Activated CD4-positive, CD25-positive, alpha-beta regulatory T cell treated with anti-CD3 and anti-CD28 coated beads, Interleukin-2, amount 50 U/mL, for 24 hours (primary cell): ENCODE data around the gene ALKAL2.
A peak's percentile ranks its signal among the peaks of the same experiment; 100 is the strongest.
"Not testable (repeated sequence)": the region's sequence is repeated elsewhere in the genome, so short reads cannot be mapped to it uniquely, and the experiment has no call there.

Experiments
- ATAC-seq, 2 donors: fragments of 150-1000 bp; cut with Tn5 transposase; one replicate each; pipeline ENCODE4 v1.10.0; 2021; ENCODE audit warnings: mild to moderate bottlenecking in 1 of 2, moderate library complexity in 1 of 2

The ALKAL2 gene

GRCh38 chr2:287911-288757 is at the start of gene ALKAL2:
Gene ALKAL2, minus strand, starts transcription at chr2:288091. Its CDS starts 256 bp downstream, at chr2:287835.
- ATAC-seq = no peak

GRCh38 chr2:336949-337348 is 49.1 kb upstream of the ALKAL2 start:
- ATAC-seq = not testable (repeated sequence)

GRCh38 chr2:336360-336759 is 48.5 kb upstream of the ALKAL2 start:
- ATAC-seq = no peak

- ATAC-seq = no peak
Observed at GRCh38 chr2:332592-332991, 44.7 kb upstream of the ALKAL2 start.

GRCh38 chr2:328761-329160 is 40.9 kb upstream of the ALKAL2 start:
- ATAC-seq = no peak

GRCh38 chr2:323035-323434 is 35.1 kb upstream of the ALKAL2 start:
- no peak for ATAC-seq

GRCh38 chr2:322326-322725 is 34.4 kb upstream of the ALKAL2 start:
- no peak for ATAC-seq

- no peak for ATAC-seq
Observed at GRCh38 chr2:320561-320960, 32.7 kb upstream of the ALKAL2 start.

GRCh38 chr2:319059-319600 is 31.2 kb upstream of the ALKAL2 start:
- no peak for ATAC-seq

GRCh38 chr2:317501-318424 is 29.9 kb upstream of the ALKAL2 start:
- ATAC-seq = peak; percentile 49 to 70

GRCh38 chr2:316381-316780 is 28.5 kb upstream of the ALKAL2 start:
- no peak for ATAC-seq

GRCh38 chr2:315925-316324 is 28.0 kb upstream of the ALKAL2 start:
- ATAC-seq = not testable (repeated sequence)

GRCh38 chr2:314561-315336 is 26.9 kb upstream of the ALKAL2 start:
- ATAC-seq = no peak

- ATAC-seq = no peak
Observed at GRCh38 chr2:313991-314390, 26.1 kb upstream of the ALKAL2 start.

- ATAC-seq = no peak
Observed at GRCh38 chr2:310994-311393, 23.1 kb upstream of the ALKAL2 start.

GRCh38 chr2:309954-310510 is 22.1 kb upstream of the ALKAL2 start:
- ATAC-seq = no peak

GRCh38 chr2:309148-309953 is 21.5 kb upstream of the ALKAL2 start:
- no peak for ATAC-seq

- no peak for ATAC-seq
Observed at GRCh38 chr2:305366-305765, 17.5 kb upstream of the ALKAL2 start.

GRCh38 chr2:296354-296753 is 8.5 kb upstream of the ALKAL2 start:
- no peak for ATAC-seq

GRCh38 chr2:295090-295489 is 7.2 kb upstream of the ALKAL2 start:
- ATAC-seq = no peak

GRCh38 chr2:290090-290722 is 2.3 kb upstream of the ALKAL2 start:
- ATAC-seq = no peak
